H1 (cell line): ENCODE measurements around the gene DSE.

Source experiments
- BACH1 ChIP-seq: IDR thresholded peaks from 2 replicates; pipeline ENCODE4 v1.6.1; 2012; ENCODE audit warnings: low read length, improper control_type of control experiment
- GABPA ChIP-seq: IDR thresholded peaks from 2 replicates; pipeline ENCODE4 v1.6.1; 2011; ENCODE audit warnings: mild to moderate bottlenecking, low read length, moderate library complexity, borderline replicate concordance; ENCODE audit not compliant: insufficient read depth
- GTF2F1 ChIP-seq: IDR thresholded peaks from 2 replicates; pipeline ENCODE4 v1.6.1; 2012; ENCODE audit warnings: low read depth, low read length, improper control_type of control experiment, borderline replicate concordance
- MAFK ChIP-seq: IDR thresholded peaks from 2 replicates; pipeline ENCODE4 v1.6.1; 2012; ENCODE audit warnings: low read depth, mild to moderate bottlenecking, improper control_type of control experiment, low read length
- PHF8 ChIP-seq: fragments of 200-600 bp; sonication (generic); conservative IDR thresholded peaks from 2 replicates; pipeline ENCODE4 v1.7.1; 2012; ENCODE audit warnings: low read depth, mild to moderate bottlenecking, inconsistent platforms, low read length, moderate library complexity
- RFX5 ChIP-seq: IDR thresholded peaks from 2 replicates; pipeline ENCODE4 v1.6.1; 2011; ENCODE audit warnings: low read depth, low read length, improper control_type of control experiment, borderline replicate concordance
- RXRA ChIP-seq: IDR thresholded peaks from 2 replicates; pipeline ENCODE4 v1.6.1; 2011; ENCODE audit warnings: low read depth, mild to moderate bottlenecking, low read length, moderate library complexity; ENCODE audit not compliant: insufficient read depth
- TAF1 ChIP-seq: IDR thresholded peaks from 2 replicates; pipeline ENCODE4 v1.6.1; 2011; ENCODE audit warnings: mild to moderate bottlenecking, low read depth, low read length
- TAF7 ChIP-seq: optimal IDR thresholded peaks from 2 replicates; pipeline ENCODE3; 2011; ENCODE audit warnings: low read depth, mild to moderate bottlenecking, inconsistent platforms, low read length, moderate library complexity, borderline replicate concordance
- TF ChIP-seq, protein P1 (sequence below), 3 experiments: IDR thresholded peaks; 1 replicate in 2 of 3; 2 replicates in 1 of 3; pipeline versions ENCODE4 v1.5.1 to v1.6.1; 2011; ENCODE audit warnings: low read length in 3 of 3, mild to moderate bottlenecking in 3 of 3, inconsistent platforms in 2 of 3, low read depth in 1 of 3, moderate library complexity in 1 of 3; ENCODE audit not compliant: insufficient read depth in 1 of 3; ENCODE audit errors: control extremely low read depth in 1 of 3

DNA sequence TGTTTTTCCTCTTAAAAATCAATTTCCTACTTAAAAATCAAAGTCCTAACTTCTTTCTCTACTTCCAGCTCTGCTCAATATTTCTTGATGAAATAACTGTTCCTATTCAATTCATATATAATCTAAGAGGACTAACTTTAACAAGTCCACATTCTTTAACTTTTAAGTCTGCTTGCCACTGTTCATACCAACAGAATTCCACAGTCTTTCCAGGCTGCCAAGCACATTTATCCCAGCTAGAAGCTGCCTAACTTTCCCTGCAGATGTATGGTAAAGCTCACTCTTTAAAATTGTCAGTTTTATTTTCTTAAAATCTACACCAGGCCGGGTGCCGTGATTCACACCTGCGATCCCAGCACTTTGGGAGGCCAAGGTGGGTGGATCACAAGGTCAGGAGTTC lies 102.0 kb downstream of the DSE start:
- TF ChIP-seq GTF2F1 (no peak), RFX5 (no peak), RXRA (no peak), PHF8 (no peak), GABPA (no peak), TAF1 (no peak), MAFK (no peak), TAF7 (no peak), BACH1 (no peak)
- TF ChIP-seq, protein P1, sequence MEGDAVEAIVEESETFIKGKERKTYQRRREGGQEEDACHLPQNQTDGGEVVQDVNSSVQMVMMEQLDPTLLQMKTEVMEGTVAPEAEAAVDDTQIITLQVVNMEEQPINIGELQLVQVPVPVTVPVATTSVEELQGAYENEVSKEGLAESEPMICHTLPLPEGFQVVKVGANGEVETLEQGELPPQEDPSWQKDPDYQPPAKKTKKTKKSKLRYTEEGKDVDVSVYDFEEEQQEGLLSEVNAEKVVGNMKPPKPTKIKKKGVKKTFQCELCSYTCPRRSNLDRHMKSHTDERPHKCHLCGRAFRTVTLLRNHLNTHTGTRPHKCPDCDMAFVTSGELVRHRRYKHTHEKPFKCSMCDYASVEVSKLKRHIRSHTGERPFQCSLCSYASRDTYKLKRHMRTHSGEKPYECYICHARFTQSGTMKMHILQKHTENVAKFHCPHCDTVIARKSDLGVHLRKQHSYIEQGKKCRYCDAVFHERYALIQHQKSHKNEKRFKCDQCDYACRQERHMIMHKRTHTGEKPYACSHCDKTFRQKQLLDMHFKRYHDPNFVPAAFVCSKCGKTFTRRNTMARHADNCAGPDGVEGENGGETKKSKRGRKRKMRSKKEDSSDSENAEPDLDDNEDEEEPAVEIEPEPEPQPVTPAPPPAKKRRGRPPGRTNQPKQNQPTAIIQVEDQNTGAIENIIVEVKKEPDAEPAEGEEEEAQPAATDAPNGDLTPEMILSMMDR (IDR thresholded peaks at IDR 0.05; ENCODE audit: control extremely low read depth in 1 of 3, insufficient read depth in 1 of 3, low read depth in 1 of 3, low read length in 3 of 3) = no peak
